GM08714 (cell line): ENCODE data around the gene C1QTNF5.

ENCODE experiments used
- H3K4me3 ChIP-seq: fragments of 200-500 bp; sonication (Bioruptor generic); 2 replicates; pipeline ENCODE4 v1.5.1; 2014; ENCODE audit warnings: mild to moderate bottlenecking, low read length, inconsistent platforms
- ZNF274 ChIP-seq: IDR thresholded peaks from 2 replicates; pipeline ENCODE4 v1.6.1; 2012; ENCODE audit warnings: mild to moderate bottlenecking, low read depth, low read length

C1QTNF5 gene

GRCh38 chr11:119355091-119355843, 14.6 kb upstream of the C1QTNF5 start:
- H3K4me3 ChIP-seq: no peak overlapping the region
- no peak for TF ChIP-seq ZNF274

- H3K4me3 ChIP-seq: no peak overlapping the region
- TF ChIP-seq ZNF274: no peak
Measured at GRCh38 chr11:119352857-119353260, 12.2 kb upstream of the C1QTNF5 start.

GRCh38 chr11:119351232-119351631, 10.5 kb upstream of the C1QTNF5 start:
- H3K4me3 ChIP-seq: no peak overlapping the region
- no peak for TF ChIP-seq ZNF274

GRCh38 chr11:119350302-119350701, 9.6 kb upstream of the C1QTNF5 start:
- TF ChIP-seq ZNF274: no peak
- H3K4me3 ChIP-seq: no peak overlapping the region

GRCh38 chr11:119347940-119348605, 7.4 kb upstream of the C1QTNF5 start:
- TF ChIP-seq ZNF274: no peak
- no peak overlapping the region for H3K4me3 ChIP-seq

- H3K4me3 ChIP-seq: no peak overlapping the region
- no peak for TF ChIP-seq ZNF274
Measured at GRCh38 chr11:119347242-119347641, 6.6 kb upstream of the C1QTNF5 start.

GRCh38 chr11:119346605-119347004, 5.9 kb upstream of the C1QTNF5 start, which contains the start of gene MFRP:
Gene MFRP, minus strand, starts transcription at chr11:119346705. Its CDS starts 192 bp downstream, at chr11:119346513.
- no peak for TF ChIP-seq ZNF274

GRCh38 chr11:119345685-119346084, 5.0 kb upstream of the C1QTNF5 start:
- no peak for TF ChIP-seq ZNF274
- no peak overlapping the region for H3K4me3 ChIP-seq

More at GRCh38 chr11:119346605-119347004, 5.9 kb upstream of the C1QTNF5 start, which contains the start of gene MFRP:
- H3K4me3 ChIP-seq: no peak within 1 kb of the TSS

GRCh38 chr11:119344291-119345010, 3.8 kb upstream of the C1QTNF5 start:
- TF ChIP-seq ZNF274: no peak
- no peak overlapping the region for H3K4me3 ChIP-seq

- no peak for TF ChIP-seq ZNF274
Measured at GRCh38 chr11:119343726-119344125, 3.0 kb upstream of the C1QTNF5 start.

GRCh38 chr11:119342362-119343130, 1.9 kb upstream of the C1QTNF5 start:
- TF ChIP-seq ZNF274: no peak
- H3K4me3 ChIP-seq: no peak overlapping the region

More at GRCh38 chr11:119343726-119344125, 3.0 kb upstream of the C1QTNF5 start:
- no peak overlapping the region for H3K4me3 ChIP-seq

- no peak for TF ChIP-seq ZNF274
Measured at GRCh38 chr11:119342023-119342300, 1.3 kb upstream of the C1QTNF5 start.

GRCh38 chr11:119341222-119342022, 739 bp upstream of the C1QTNF5 start:
- no peak overlapping the region for H3K4me3 ChIP-seq
- no peak for TF ChIP-seq ZNF274

More at GRCh38 chr11:119342023-119342300, 1.3 kb upstream of the C1QTNF5 start:
- no peak overlapping the region for H3K4me3 ChIP-seq
